GM10847 (cell line): ENCODE measurements around the gene PCLO.

ENCODE experiments used
- POLR2A ChIP-seq: IDR thresholded peaks from 2 replicates; pipeline ENCODE4 v1.6.1; 2011; ENCODE audit not compliant: insufficient read length; ENCODE audit errors: extremely low read depth

PCLO gene

DNA sequence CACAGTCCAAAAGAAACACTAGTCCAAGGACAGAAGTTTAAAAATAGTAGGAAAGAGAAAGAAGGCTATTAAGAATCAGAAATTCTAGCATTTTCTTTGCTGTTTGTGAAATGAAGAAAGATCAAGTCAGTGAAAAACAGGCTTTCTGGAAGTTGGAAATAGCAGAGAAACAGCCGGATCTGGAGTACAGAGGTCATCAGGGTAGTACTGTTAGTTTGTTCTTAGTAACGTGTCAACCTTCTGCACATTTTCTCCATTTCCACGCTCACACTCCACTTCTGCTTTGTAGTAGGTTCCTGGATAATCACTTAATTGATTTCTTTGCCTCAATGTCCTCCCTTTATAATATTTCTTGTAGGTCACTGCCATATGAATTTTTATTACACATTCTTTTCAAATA is 322.6 kb downstream of the PCLO start:
- TF ChIP-seq POLR2A, result no peak

DNA sequence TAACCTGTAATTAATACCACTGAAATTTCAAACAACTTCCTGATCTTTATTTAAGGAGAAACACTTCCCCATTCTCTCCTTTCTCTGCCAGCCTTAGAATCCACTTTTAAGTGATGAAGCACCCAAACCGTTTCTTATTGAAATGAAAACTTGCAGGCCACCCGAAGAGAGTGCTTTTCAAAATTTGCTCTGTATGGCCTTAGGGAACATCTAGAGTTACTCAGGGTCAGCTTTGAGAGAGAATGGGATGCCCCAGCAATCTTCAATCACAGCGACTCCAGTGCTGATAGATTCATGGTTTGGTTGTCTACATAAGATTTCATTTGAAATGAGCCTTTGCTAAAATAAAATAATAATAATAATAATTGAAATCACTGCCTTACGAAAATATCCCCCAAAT is 323.1 kb downstream of the PCLO start:
- TF ChIP-seq POLR2A, result no peak

DNA sequence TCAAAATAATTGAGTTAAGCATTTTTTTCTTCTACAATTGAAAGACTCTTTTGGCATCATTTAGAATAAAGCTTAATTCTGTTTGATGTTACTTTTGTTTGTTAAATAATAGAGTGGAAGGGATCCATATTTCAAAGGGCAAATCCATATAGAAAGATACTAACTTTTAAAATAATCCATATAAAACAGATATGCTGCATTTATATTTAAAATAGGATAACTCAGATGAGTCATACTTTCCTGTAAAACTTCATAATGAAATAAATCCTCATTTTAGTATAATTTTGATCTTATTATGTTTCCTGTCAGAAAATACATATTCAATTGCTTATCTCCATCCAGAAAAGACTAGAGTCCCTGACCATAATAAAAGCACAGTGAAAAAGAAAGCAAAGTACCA is 323.6 kb downstream of the PCLO start:
- no peak for TF ChIP-seq POLR2A

DNA sequence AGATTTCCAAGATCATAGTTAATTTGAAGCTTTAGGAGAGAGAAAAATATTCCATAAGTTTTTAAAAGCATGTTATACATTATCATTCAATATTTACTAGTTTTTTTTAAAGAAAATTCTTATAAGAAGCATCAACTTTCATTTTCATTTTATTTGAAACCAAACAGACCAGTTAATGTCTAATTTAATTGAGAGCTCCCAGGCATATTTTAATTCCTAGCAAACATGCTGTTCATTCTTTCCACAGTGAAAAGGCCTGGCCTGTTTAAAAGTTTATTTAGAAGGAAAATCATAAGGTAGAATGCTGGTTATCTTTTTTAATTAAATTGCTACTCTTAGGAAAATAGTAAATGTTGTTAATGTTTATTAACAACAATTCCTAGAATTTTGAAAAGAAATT is 324.4 kb downstream of the PCLO start:
- no peak for TF ChIP-seq POLR2A

DNA sequence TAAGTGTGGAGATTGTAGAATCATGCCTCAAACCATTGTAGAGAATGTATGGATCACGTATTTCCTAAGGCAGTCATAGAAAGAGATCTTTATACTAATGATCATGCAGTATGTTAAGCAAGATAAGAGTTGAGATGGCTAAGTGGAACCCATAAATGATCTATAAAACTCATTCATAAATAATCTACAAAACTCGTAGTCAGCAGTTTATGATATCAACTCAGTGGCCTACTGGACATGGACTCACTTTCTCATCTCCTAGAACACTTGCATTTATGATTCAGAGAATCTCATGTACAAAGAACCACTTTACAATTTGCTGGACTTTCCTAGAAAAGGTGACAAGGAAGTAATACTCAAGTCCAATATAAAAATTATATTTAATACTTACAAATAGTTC is 339.6 kb downstream of the PCLO start:
- TF ChIP-seq POLR2A, result no peak

DNA sequence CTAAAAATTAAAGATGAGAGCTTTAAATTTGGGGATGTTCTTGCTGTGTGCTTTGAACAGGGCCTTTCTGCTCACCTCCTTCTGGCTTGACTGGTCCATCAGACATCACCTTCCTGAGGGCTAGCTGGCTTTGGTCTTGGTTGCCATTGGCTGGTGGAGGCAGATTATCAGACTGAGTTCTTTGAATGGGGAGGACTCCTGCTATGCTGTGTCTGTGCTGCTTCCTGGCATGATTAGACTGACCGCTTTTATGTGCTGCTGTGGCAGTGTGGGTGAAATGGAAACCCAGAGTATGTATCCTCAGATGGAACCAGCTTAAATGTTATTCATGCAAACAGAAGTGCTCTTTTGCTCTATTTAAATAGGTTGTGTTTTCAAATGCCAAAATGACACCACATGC is 341.6 kb downstream of the PCLO start:
- no peak for TF ChIP-seq POLR2A

DNA sequence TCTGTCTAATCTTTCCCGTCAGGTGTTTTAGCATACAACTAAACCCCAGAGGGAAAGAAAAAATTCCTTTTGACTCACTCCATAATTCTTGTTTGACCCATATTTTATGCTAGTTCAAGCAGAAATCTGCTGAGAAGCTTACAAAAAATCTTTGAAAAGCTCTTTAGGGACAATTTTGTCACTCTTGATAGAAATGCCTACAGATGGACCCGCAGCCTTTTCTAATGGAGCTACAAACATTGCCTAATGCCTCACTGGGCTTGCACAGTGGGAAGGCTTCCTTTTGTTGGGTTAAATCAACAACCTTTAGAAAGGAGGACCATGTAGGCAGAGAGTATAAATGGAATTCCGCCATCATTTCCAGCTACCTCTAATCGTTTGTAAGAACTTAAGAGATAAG is 344.5 kb downstream of the PCLO start:
- TF ChIP-seq POLR2A, result no peak

DNA sequence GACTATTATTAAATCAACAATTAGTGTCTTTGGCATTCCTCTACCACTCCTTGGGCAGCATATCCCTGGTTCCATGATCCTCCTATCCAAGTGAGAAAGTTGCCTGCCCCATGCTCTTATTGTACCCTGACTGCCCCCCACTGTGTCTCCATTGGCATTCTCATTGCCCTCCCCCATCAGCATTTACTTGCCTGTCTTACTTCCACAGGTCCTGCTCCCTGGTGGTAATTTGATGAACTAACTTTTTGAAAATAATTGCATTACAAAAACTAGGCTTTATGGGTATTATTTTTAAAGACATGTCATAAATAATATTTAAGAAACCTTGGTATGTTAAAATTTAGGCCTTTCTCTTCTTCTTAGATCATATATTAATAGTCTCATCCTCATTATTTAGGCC is 346.4 kb downstream of the PCLO start:
- TF ChIP-seq POLR2A, result no peak

DNA sequence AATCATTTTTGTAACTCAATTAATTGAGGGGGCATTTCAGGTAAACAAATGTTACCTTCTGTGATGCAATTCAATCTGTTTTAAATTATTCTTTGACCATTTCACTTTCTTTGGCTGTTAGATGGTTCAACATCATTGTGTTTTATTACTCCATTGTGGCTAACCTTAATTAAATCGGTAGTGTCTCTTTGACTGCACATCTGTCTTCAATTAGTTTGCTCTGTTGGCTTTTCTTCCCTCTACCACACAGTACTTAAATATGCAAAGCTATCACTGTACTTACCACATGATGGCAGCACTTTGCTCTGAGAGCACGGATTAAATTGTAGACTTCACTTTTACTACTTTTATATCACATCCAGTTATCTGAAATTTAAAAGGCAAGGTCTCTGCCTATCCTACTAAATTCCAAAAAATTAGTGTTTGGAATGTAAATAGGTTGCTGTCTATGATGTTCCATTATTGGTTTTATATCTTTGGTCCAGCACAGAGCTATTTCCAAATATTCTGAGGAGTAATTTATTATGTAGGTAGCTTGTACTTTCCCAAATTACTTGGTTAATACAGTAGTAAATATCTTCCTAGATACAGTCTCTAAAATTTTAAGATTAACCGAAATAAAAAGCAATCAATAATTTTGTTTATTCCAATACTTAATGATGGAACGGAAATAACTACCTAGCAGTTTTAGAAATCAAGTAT is 352.0 kb downstream of the PCLO start:
- no peak for TF ChIP-seq POLR2A

DNA sequence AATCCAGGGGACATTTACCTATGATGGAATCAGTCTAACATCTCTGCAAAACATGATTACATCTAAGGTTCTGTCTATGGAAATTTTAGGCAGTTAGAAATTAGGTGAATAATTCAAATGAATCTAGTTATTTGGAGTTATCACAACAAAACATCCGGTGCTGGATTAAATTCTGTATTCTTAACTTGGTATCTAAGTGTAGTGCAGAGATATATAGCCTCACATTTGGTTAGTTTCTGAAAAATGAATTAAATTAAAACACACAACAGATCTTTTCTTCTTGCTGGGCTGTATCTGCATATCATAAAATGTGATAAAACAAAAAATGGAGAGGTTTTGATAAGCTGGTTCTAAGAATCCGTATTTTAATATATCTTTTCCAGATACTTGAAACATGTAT is 354.1 kb downstream of the PCLO start:
- no peak for TF ChIP-seq POLR2A

DNA sequence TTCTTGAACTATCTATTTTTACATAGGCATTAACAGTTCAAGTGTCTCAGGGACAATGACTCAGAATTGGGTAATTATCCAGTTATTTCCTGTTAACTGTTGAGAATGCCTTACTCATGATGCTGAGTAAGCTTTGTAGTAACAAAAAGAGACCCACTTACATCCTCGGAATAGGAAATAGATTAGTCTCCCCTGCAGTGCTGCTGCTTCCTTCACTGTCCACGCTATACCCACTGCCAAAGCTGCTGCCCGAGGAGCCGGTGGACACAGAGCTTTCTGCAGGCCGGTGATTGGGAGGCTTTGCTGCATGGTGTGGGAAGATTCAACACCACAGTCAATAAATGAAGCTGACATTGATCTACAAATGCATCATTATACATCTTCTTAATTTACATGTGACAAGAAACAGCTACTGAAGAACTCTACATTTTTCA is 357.1 kb downstream of the PCLO start:
- TF ChIP-seq POLR2A, result no peak

DNA sequence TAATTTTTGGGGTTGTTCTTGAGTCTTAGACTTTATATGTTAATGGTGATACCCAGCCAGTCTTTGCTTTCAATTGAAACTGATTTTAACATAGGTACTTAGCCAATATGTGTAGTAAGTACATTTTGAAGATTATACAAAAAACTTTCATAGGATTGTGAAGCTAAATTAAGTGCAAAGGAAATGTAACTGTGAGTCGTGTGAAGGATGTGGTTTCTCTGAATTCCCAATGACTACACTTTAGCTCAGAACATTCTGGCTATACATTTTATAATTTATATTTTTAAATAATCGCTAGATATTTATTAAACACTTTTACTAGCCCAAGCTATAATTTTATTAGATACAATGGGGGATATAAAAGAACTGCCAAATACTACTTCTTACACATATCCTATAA is 359.3 kb downstream of the PCLO start:
- no peak for TF ChIP-seq POLR2A

DNA sequence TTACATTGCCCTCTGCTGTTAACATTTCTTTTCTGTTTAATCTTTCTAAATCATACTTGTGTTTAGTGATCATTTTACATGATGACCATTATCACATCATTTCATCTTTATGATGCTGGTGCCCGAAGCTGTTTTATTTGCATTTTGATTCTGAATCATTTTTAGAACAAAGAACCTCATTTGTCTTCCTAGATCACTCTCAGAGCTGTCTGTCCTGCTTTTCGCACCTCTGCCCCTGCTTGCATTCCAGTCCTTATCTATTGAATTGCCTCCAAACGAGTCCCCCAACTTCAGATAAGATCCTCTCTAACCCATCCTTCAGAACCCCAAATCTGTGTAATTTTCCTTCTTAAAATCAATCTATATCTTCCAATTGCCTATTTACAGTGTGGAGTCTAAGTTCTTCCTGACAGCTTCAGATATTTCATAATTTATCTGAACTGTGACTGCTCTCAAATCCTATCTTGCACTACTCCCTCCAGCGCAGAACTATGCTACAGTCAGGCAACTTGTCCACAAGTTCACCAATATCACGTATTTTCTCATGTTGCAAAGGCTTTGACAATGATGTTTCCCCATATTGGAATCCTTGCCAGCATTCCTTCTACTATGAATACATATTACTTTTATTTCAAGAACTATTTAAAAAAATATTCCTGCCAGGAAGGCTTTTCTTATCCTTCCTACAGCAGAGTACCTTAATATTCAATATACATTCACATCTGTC is 372.6 kb downstream of the PCLO start:
- TF ChIP-seq POLR2A, result no peak

DNA sequence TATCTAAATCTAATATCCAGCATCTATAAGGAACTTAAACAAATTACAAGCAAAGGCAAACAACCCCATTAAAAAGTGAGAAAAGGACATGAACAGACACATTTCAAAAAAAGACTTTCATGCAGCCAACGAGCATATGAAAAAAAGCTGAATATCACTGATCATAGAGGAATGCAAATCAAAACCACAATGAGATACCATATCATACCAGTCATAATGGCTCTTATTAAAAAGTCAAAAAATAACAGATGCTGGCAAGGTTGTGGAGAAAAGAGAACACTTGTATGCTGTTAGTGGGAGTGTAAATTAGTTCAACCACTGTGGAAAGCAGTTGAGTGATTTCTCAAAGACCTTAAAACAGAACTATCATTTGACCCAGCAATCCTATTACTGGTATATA is 384.7 kb downstream of the PCLO start:
- TF ChIP-seq POLR2A, result no peak

DNA sequence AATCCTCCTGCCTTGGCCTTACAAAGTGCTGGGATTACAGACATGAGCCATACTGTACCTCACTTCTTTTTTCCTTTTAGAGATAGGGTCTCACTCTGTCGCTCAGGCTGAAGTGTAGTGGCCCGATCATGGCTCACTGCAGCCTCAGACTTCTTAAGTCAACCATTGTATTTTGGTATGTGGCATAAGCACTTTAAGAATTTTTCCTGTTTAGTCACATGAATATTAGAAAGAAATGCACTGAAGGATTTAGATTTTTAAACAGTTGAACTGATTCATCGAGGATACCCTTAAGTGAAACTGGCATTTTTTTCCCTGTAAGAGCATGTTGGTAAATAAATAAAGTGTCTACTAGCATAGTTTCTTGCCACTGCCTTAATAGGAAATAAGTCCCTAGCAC is 399.8 kb downstream of the PCLO start:
- TF ChIP-seq POLR2A, result no peak

DNA sequence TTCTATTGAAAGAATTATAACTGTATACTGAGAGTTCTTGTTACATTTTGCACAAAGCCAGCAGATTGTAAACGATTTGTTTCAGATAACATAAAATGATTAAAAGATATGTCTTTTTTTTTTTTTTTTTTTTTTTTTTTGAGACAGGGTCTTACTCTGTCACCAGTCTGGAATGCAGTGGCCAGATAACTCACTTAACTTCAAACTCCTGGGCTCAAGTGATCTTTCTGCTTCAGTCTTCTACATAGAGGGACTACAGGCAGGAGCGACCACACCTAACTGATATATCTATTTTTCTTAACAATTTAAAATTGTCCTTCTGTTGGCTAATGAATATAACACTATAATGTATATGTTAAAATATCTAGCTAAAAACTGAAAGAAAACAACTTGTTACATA is 401.9 kb downstream of the PCLO start:
- TF ChIP-seq POLR2A, result no peak

DNA sequence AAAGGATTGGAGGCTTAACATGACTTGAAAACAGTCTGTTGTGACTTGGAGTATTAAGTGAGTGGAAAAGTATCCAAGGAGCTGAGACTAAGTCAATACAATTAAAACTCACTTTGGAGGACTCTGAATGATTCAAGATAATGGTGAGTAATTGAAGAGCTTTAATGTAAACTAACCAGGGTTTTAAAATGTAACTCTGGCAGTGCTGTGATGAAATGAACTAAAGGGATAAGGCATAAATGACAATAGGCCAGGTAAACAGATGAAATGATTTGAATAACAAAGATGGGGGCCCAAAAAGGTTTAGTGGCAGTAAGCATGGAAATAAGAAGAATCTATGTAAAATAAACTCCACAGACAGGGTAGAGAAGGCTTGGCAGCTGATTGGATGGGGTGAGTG is 402.6 kb downstream of the PCLO start:
- TF ChIP-seq POLR2A, result no peak
